Pancreas (tissue), 10 donors: Measurements from ENCODE around the gene RFPL4A. TPM values are rescaled to one million over a fixed set of nuclear protein-coding genes. Genes with fewer than 3 reads are reported as not detected.
"Not testable (repeated sequence)": the region's sequence is repeated elsewhere in the genome, so short reads cannot be mapped to it uniquely, and the experiment has no call there.

Experiments
- ATAC-seq, 4 donors: fragments of 200-7000 bp; cut with Tn5 transposase; one replicate each; pipeline versions ENCODE4 v1.8.0 to v1.9.1; 2020; ENCODE audit warnings: mild to moderate bottlenecking in 4 of 4, moderate library complexity in 4 of 4
- DNase-seq, 6 donors: peaks; one replicate each; pipeline ENCODE4 v3.0.0-alpha.2; 2020
- FAIRE-seq: peaks from 2 replicates; lab custom pipeline; 2012; peaks lifted over from hg19 to GRCh38; lab: Jason Lieb, UNC
- H3K27ac ChIP-seq, 4 donors: fragments of 200-600 bp; sonication (generic); 1 replicate in 3 of 4; 2 replicates in 1 of 4; pipeline versions ENCODE4 v1.5.0 to v1.8.0; 2020
- H3K27me3 ChIP-seq, 4 donors: fragments of 200-600 bp; one replicate each; pipeline ENCODE4 v1.8.0; 2021
- H3K36me3 ChIP-seq, 3 donors: fragments of 200-600 bp; sonication (generic) in 1 of 3; one replicate each; pipeline versions ENCODE4 v1.5.0 to v1.8.0; 2020 to 2021
- H3K4me1 ChIP-seq, 3 donors: fragments of 200-600 bp; one replicate each; pipeline ENCODE4 v1.8.0; 2021
- H3K4me3 ChIP-seq, 4 donors: fragments of 200-600 bp; sonication (generic) in 2 of 4; one replicate each; pipeline versions ENCODE4 v1.5.0 to v1.8.0; 2020 to 2021
- H3K9me3 ChIP-seq, 4 donors: fragments of 200-600 bp; one replicate each; pipeline ENCODE4 v1.8.0; 2021
- CTCF ChIP-seq, 4 donors: fragments of 200-600 bp; sonication (generic) in 3 of 4; IDR thresholded peaks; one replicate each; pipeline versions ENCODE4 v1.5.0 to v1.8.0; 2021; ENCODE audit warnings: antibody characterized with exemption in 4 of 4
- WGBS, 2 donors: extraction: QIAGEN DNeasy Blood & Tissue Kit; methylation state at CpG; one replicate each; pipeline ENCODE4 v1.1.7; 2013; 5-methylcytosine and 5-hydroxymethylcytosine counted together
- intact Hi-C, 3 donors: fragments of 100-400 bp; cut with DNase I; formaldehyde crosslinking; loops; one replicate each; pipeline versions ENCODE4 v1.11.1 to v1.14.2; 2022
- polyA plus RNA-seq, 2 donors: library from polyadenylated mRNA; stranded (reverse); fragments of 200-250 nt; gene quantifications; one replicate each; pipeline ENCODE4 v1.2.3, GENCODE V29; 2013
- total RNA-seq, 6 donors: library from RNA; stranded (reverse); fragmentation: NEBNext Ultra II Directional in 4 of 6; extraction: Animal tissue kit (Norgen Biotek cat#: 25700) in 4 of 6; gene quantifications; one replicate each; pipeline versions ENCODE4 v1.2.1 to v1.2.4, GENCODE V29; 2021 to 2023
- donor health status: healthy with polysubstance abuse.
- donor health status: DM: no; HTN: no; CAD: no; lungs with moderate emphysema.
- donor health status: DM: no; HTN: no; CAD: no.
- donor health status: control.
- donor health status: control.
- donor health status: Bipolar disorder and iron deficiency.
- donor health status: DM: yes; HTN: yes; CAD: no.
- donor health status: DM: no; HTN: no; CAD: no.
- donor health status: DM: no; HTN: no; CAD: no.
- donor health status: DM: yes; HTN: yes; CAD: no.

RFPL4A gene
- total and polyA plus RNA-seq, 8 donors, result 0.17 to 0.75 (median 0.70) TPM; not detected in 5

- WGBS, 2 donors, result 71 to 72% methylated on average over 6 of the region's 6 CpGs
- intact Hi-C loops, result no loop called here
- Histone ChIP-seq H3K27me3 (no peaks in the 10 kb centered on the region), H3K9me3 (no peaks in the 10 kb centered on the region), H3K36me3 (no peaks in the 10 kb centered on the region), H3K4me1 (peaks cover 8 to 13% (median 9%) of the 10 kb centered on the region in 3 donors), H3K4me3 (no peak overlapping the region), H3K27ac (no peak overlapping the region)
- ATAC-seq (no peak), DNase-seq (no peak), FAIRE-seq (no peak)
- TF ChIP-seq CTCF (IDR thresholded peaks at IDR 0.05), result no peak
Measured at GRCh38 chr19:55750715-55751114, 8.2 kb upstream of the RFPL4A start.

- ATAC-seq, result peak; percentile 98 to 100 (median 100)
- intact Hi-C loops, result no loop called here
Measured at GRCh38 chr19:55753401-55753800, 5.5 kb upstream of the RFPL4A start.

GRCh38 chr19:55756808-55757207 is 2.1 kb upstream of the RFPL4A start:
- intact Hi-C loops, ATAC-seq: not testable (repeated sequence)

More at GRCh38 chr19:55753401-55753800, 5.5 kb upstream of the RFPL4A start:
- DNase-seq (peak in 5 of 6 donors; percentile 80 to 86 (median 84)), FAIRE-seq (no peak)
- H3K27ac ChIP-seq, result peak overlapping the region in 1 of 4 donors; percentile 42
- 9 to 11% methylated on average over 3 of the region's 3 CpGs for WGBS, 2 donors
- H3K4me1 ChIP-seq, result peaks cover 8 to 13% (median 9%) of the 10 kb centered on the region in 3 donors
- no peaks in the 10 kb centered on the region for H3K9me3 ChIP-seq
- TF ChIP-seq CTCF (IDR thresholded peaks at IDR 0.05), result no peak
- H3K36me3 ChIP-seq, result no peaks in the 10 kb centered on the region
- H3K4me3 ChIP-seq, result no peak overlapping the region
- H3K27me3 ChIP-seq, result no peaks in the 10 kb centered on the region

GRCh38 chr19:55766466-55766865 is 7.6 kb downstream of the RFPL4A start:
- TF ChIP-seq CTCF (IDR thresholded peaks at IDR 0.05), result no peak
- H3K4me1 ChIP-seq, result no peaks in the 10 kb centered on the region
- DNase-seq, result no peak
- 52 to 73% methylated on average over 7 of the region's 7 CpGs for WGBS, 2 donors
- no peaks in the 10 kb centered on the region for H3K9me3 ChIP-seq
- no peak for FAIRE-seq
- intact Hi-C loops, result no loop called here
- H3K27me3 ChIP-seq, result no peaks in the 10 kb centered on the region
- H3K4me3 ChIP-seq, result no peak overlapping the region
- H3K36me3 ChIP-seq, result no peaks in the 10 kb centered on the region
- H3K27ac ChIP-seq, result no peak overlapping the region
- peak in 1 of 4 donors; percentile 42 for ATAC-seq

More at GRCh38 chr19:55756808-55757207, 2.1 kb upstream of the RFPL4A start:
- peaks cover 8 to 13% (median 9%) of the 10 kb centered on the region in 3 donors for H3K4me1 ChIP-seq
- not testable (repeated sequence) for H3K27ac ChIP-seq, H3K4me3 ChIP-seq, H3K9me3 ChIP-seq, DNase-seq, FAIRE-seq, H3K27me3 ChIP-seq, H3K36me3 ChIP-seq
- 80 to 94% methylated on average over 4 of the region's 4 CpGs for WGBS, 2 donors

- DNase-seq, H3K36me3 ChIP-seq, H3K9me3 ChIP-seq, ATAC-seq, H3K27me3 ChIP-seq, H3K4me3 ChIP-seq, FAIRE-seq, intact Hi-C loops, H3K4me1 ChIP-seq, H3K27ac ChIP-seq: not testable (repeated sequence)
- 74 to 88% methylated on average over 5 of the region's 6 CpGs for WGBS, 2 donors
Measured at GRCh38 chr19:55768818-55769217, 9.9 kb downstream of the RFPL4A start, which contains the start of gene RFPL4AL1. TSS of gene RFPL4AL1 (plus strand) at chr19:55769118. CDS start at chr19:55771805, 2,687 bp downstream.

GRCh38 chr19:55769632-55770031 is 10.7 kb downstream of the RFPL4A start:
- FAIRE-seq, H3K4me1 ChIP-seq, intact Hi-C loops, H3K4me3 ChIP-seq, H3K27ac ChIP-seq, H3K27me3 ChIP-seq, DNase-seq, H3K9me3 ChIP-seq, H3K36me3 ChIP-seq: not testable (repeated sequence)
- ATAC-seq, result peak in 1 of 4 donors; percentile 58
- 16 to 33% methylated on average over 2 of the region's 3 CpGs for WGBS, 2 donors
